ENCODE measurements around the gene TNFAIP2. TPM values are rescaled to one million over a fixed set of nuclear protein-coding genes. Genes with fewer than 3 reads are reported as not detected.

Gene TNFAIP2
- total RNA-seq, 1 experiment from 2014 or later, result 366 TPM

DNA sequence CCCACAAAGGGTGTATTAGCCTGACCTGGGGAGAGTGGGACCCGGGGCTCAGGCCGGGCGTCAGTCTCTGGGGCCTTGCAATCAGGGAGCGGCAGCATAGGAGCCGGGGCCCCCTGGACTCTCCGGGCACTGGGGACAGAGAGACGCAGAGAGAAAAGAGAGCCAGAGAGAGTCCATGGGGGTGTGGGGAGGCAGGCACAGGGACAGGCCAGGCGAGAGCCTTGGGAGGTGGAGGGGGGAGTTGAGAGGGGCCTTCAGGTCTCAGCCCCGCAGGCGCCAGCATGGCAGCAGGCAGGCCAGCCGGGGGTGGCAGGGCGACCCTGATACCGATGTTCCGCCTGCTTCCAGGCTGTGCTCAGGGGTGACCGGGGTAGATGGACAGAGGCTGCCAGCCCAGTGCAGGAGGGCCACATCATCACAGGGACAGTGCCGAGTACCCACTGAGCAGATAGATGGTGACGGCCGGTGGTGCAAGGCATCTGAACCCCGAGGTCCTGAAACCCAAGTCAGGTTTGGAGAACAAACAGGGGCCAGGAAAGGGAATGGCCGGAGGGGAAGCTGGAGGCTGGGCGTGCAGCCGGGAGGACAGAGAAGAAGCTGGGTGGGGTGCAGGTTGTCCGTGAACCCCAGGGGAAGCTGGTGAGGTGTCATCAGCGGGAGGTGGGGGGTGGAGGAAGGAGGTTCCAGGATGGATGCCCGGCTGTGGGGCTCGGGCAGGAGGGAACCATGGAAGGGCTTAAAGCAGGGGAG is 25.8 kb upstream of the TNFAIP2 start:
- Histone ChIP-seq H3K4me3 (no peak overlapping the region), H3K9me3 (ENCODE audit: insufficient read depth, low read depth) (no peaks in the 10 kb centered on the region), H3K27me3 (ENCODE audit: insufficient read depth, low read depth) (no peaks in the 10 kb centered on the region), H3K9me2 (ENCODE audit: insufficient read depth) (no peaks in the 10 kb centered on the region), H3F3A (ENCODE audit: insufficient read depth, low read depth) (peaks cover 39% of the 10 kb centered on the region), H2AFZ (no peak overlapping the region), H3K4me1 (replicated peaks; ENCODE audit: insufficient read depth) (peaks cover 37% of the 10 kb centered on the region), H3K27ac (no peak overlapping the region), H4K20me1 (ENCODE audit: insufficient read depth) (no peaks in the 10 kb centered on the region), H3K4me2 (no peak overlapping the region), H3K79me2 (ENCODE audit: low read depth) (no peaks in the 10 kb centered on the region), H3K36me3 (ENCODE audit: low read depth) (no peaks in the 10 kb centered on the region)
- CTCF ChIA-PET, result interaction anchor here (0.5 to 1.8 kb wide), 4 partner anchors 8 to 194 kb away, joined by 3 to 16 read pairs (median 4); no protein-coding TSS in a partner anchor
- intact Hi-C loops (cut with micrococcal nuclease; ENCODE audit: unreplicated experiment), result no loop called here
- DNase-seq, result no peak
- POLR2A ChIA-PET (ENCODE audit: unreplicated experiment), result interaction anchor here (0.7 to 1.0 kb wide), 2 partner anchors 23 to 656 kb away, joined by 3 to 9 read pairs; no protein-coding TSS in a partner anchor
- TF ChIP-seq, protein P1, sequence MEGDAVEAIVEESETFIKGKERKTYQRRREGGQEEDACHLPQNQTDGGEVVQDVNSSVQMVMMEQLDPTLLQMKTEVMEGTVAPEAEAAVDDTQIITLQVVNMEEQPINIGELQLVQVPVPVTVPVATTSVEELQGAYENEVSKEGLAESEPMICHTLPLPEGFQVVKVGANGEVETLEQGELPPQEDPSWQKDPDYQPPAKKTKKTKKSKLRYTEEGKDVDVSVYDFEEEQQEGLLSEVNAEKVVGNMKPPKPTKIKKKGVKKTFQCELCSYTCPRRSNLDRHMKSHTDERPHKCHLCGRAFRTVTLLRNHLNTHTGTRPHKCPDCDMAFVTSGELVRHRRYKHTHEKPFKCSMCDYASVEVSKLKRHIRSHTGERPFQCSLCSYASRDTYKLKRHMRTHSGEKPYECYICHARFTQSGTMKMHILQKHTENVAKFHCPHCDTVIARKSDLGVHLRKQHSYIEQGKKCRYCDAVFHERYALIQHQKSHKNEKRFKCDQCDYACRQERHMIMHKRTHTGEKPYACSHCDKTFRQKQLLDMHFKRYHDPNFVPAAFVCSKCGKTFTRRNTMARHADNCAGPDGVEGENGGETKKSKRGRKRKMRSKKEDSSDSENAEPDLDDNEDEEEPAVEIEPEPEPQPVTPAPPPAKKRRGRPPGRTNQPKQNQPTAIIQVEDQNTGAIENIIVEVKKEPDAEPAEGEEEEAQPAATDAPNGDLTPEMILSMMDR (conservative IDR thresholded peaks at IDR 0.05), result no peak
- no peak for TF ChIP-seq EZH2 (IDR thresholded peaks at IDR 0.05; ENCODE audit: low read depth)
- no TSS peak for BruUV-seq (replicated peaks)

GRCh38 chr14:103097994-103098957 is 25.0 kb upstream of the TNFAIP2 start:
- CTCF ChIA-PET, result interaction anchor here (0.5 to 0.6 kb wide), 2 partner anchors 22 to 184 kb away, joined by 4 to 18 read pairs; no protein-coding TSS in a partner anchor
- Histone ChIP-seq H3K9me2 (ENCODE audit: insufficient read depth) (no peaks in the 10 kb centered on the region), H3K36me3 (ENCODE audit: low read depth) (no peaks in the 10 kb centered on the region), H3K4me3 (no peak overlapping the region), H4K20me1 (ENCODE audit: insufficient read depth) (no peaks in the 10 kb centered on the region), H3K4me1 (replicated peaks; ENCODE audit: insufficient read depth) (peaks cover 41% of the 10 kb centered on the region), H2AFZ (no peak overlapping the region), H3K27me3 (ENCODE audit: insufficient read depth, low read depth) (no peaks in the 10 kb centered on the region), H3F3A (ENCODE audit: insufficient read depth, low read depth) (peaks cover 43% of the 10 kb centered on the region), H3K27ac (no peak overlapping the region), H3K4me2 (0 out of 2 replicates have a peak overlapping the region, but pooled peaks have one; percentile 63), H3K79me2 (ENCODE audit: low read depth) (no peaks in the 10 kb centered on the region), H3K9me3 (ENCODE audit: insufficient read depth, low read depth) (no peaks in the 10 kb centered on the region)
- TF ChIP-seq EZH2 (IDR thresholded peaks at IDR 0.05; ENCODE audit: low read depth), result no peak
- intact Hi-C loops (cut with micrococcal nuclease; ENCODE audit: unreplicated experiment), result no loop called here
- no peak for DNase-seq
- POLR2A ChIA-PET (ENCODE audit: unreplicated experiment), result interaction anchor here (0.7 to 1.0 kb wide), 2 partner anchors 24 to 657 kb away, joined by 3 to 9 read pairs; no protein-coding TSS in a partner anchor
- no TSS peak for BruUV-seq (replicated peaks)

DNA sequence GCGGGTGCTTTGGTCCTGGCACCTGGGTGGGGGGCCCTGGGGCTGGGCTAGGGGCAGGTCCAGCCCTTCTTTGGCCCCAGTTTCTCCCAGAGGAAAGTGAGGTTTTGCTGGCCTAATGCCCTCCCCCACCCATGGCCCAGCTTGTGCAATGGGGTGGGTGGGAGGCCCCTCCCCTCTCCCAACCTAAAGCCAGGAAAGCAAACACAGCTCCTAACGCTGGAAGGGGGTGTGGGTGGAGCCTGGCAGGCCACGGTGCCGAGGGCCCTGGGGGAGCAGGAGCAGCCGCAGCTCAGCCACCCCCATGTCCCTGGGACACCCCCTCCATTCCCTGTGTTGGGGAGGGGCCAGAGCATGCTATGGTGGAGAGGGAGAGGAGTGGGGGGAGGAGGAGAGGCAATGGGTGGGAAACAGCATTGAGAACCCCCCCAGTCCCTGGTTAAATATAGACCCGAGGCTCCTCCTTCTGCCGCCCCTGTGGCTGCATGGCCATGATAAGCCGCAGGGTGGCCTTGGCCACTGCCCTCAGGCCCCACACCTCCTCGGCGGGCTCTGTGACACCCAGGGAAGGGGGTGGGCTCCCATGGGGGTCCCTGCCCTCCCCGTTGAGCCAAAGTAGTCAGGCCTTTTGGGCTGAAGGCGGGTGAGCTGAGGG is 24.1 kb upstream of the TNFAIP2 start:
- H3K36me3 ChIP-seq (ENCODE audit: low read depth), result no peaks in the 10 kb centered on the region
- ChIA-PET CTCF (interaction anchor here (0.6 to 0.7 kb wide), 2 partner anchors 14 to 193 kb away, joined by 3 to 6 read pairs; no protein-coding TSS in a partner anchor), POLR2A (ENCODE audit: unreplicated experiment) (no interaction called here)
- H3K27me3 ChIP-seq (ENCODE audit: insufficient read depth, low read depth), result no peaks in the 10 kb centered on the region
- H3K79me2 ChIP-seq (ENCODE audit: low read depth), result no peaks in the 10 kb centered on the region
- peak overlapping the region; percentile 63 for H3K4me2 ChIP-seq
- TF ChIP-seq, protein P1 (conservative IDR thresholded peaks at IDR 0.05), result no peak
- TF ChIP-seq EZH2 (IDR thresholded peaks at IDR 0.05; ENCODE audit: low read depth), result no peak
- peaks cover 47% of the 10 kb centered on the region for H3F3A ChIP-seq (ENCODE audit: insufficient read depth, low read depth)
- H3K9me2 ChIP-seq (ENCODE audit: insufficient read depth), result no peaks in the 10 kb centered on the region
- no peak for DNase-seq
- intact Hi-C loops (cut with micrococcal nuclease; ENCODE audit: unreplicated experiment), result no loop called here
- peak overlapping the region; percentile 83 for H3K27ac ChIP-seq
- no peak overlapping the region for H2AFZ ChIP-seq
- H3K4me3 ChIP-seq, result no peak overlapping the region
- no peaks in the 10 kb centered on the region for H3K9me3 ChIP-seq (ENCODE audit: insufficient read depth, low read depth)
- peaks cover 50% of the 10 kb centered on the region for H3K4me1 ChIP-seq (replicated peaks; ENCODE audit: insufficient read depth)
- BruUV-seq (replicated peaks), result no TSS peak
- no peaks in the 10 kb centered on the region for H4K20me1 ChIP-seq (ENCODE audit: insufficient read depth)

Measured in PC-9 (cell line).